OCI-LY3 (cell line): ENCODE results near the gene NGF.

Experiments used
- H2AFZ ChIP-seq: fragments of 200-600, 300-600 bp; shearing (Covaris generic); 2 replicates; pipeline ENCODE4 v1.6.0; 2014; ENCODE audit warnings: antibody characterized with exemption, low read depth, low read length
- H3K27ac ChIP-seq: fragments of 200-600, 300-600 bp; sonication (generic); 2 replicates; pipeline ENCODE4 v1.5.1; 2014; ENCODE audit warnings: mild to moderate bottlenecking, low read length, moderate library complexity, mixed read lengths
- H3K27me3 ChIP-seq: fragments of 200-600, 300-600 bp; sonication (generic); 2 replicates; pipeline ENCODE4 v1.6.1; 2014; ENCODE audit warnings: low read depth, low read length, mixed read lengths
- H3K36me3 ChIP-seq: fragments of 200-600, 300-600 bp; sonication (generic); replicated peaks from 2 replicates; pipeline ENCODE3; 2014; ENCODE audit warnings: low read depth, low read length, mixed read lengths
- H3K4me1 ChIP-seq: fragments of 300-600, 200-600 bp; sonication (generic); 2 replicates; pipeline ENCODE4 v1.6.1; 2014; ENCODE audit warnings: low read length, mixed read lengths
- H3K4me2 ChIP-seq: fragments of 200-600, 300-600 bp; sonication (generic); 2 replicates; pipeline ENCODE4 v1.6.1; 2014; ENCODE audit warnings: low read length, mixed read lengths
- H3K4me3 ChIP-seq: fragments of 300-600, 200-600 bp; sonication (generic); 2 replicates; pipeline ENCODE4 v1.5.1; 2014; ENCODE audit warnings: antibody characterized with exemption, mild to moderate bottlenecking, low read length, moderate library complexity
- H3K79me2 ChIP-seq: fragments of 300-600, 200-600 bp; shearing (Covaris generic); 2 replicates; pipeline ENCODE4 v1.6.1; 2014; ENCODE audit warnings: mild to moderate bottlenecking, low read length, mixed read lengths
- H3K9ac ChIP-seq: fragments of 300-600, 200-600 bp; shearing (Covaris generic); 2 replicates; pipeline ENCODE4 v1.6.0; 2014; ENCODE audit warnings: mild to moderate bottlenecking, low read length, moderate library complexity
- H3K9me3 ChIP-seq: fragments of 200-600, 300-600 bp; shearing (Covaris generic); 2 replicates; pipeline ENCODE4 v1.6.1; 2014; ENCODE audit warnings: low read length, mixed read lengths; ENCODE audit not compliant: insufficient read depth
- H4K20me1 ChIP-seq: fragments of 200-600, 300-600 bp; sonication (generic); 2 replicates; pipeline ENCODE4 v1.6.1; 2016; ENCODE audit warnings: low read length, mixed read lengths; ENCODE audit not compliant: insufficient read depth
- EZH2phosphoT487 ChIP-seq: fragments of 200-600 bp; shearing (Covaris generic); IDR thresholded peaks from 2 replicates; pipeline ENCODE4 v1.6.1; 2018; ENCODE audit warnings: antibody characterized with exemption, mixed run types, low read depth
- TF ChIP-seq, protein P1 (sequence below): fragments of 200-600, 300-600 bp; sonication (generic); IDR thresholded peaks from 2 replicates; pipeline ENCODE4 v1.5.1; 2014; ENCODE audit warnings: antibody characterized with exemption, low read length, low read depth

The NGF gene

DNA sequence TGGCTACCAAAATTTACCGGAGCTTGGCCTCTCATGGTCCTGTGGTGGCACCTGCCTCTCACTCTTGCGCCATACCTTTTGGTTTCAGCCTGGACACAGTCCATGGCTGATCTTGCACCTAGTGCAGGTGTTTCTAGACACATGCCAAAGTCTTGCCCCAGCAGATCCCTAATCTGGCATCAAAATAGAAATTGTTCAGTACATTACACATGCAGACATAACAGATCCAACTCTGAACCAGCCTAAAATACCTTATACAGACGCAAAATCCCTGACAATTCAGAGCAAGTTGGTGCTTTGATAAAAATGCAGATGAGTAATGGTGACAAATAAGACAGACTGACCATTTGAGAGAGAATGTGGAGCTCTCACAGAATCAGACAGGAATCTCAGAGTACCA lies 44.1 kb downstream of the NGF start:
- no peak overlapping the region for H2AFZ ChIP-seq
- TF ChIP-seq, protein P1, sequence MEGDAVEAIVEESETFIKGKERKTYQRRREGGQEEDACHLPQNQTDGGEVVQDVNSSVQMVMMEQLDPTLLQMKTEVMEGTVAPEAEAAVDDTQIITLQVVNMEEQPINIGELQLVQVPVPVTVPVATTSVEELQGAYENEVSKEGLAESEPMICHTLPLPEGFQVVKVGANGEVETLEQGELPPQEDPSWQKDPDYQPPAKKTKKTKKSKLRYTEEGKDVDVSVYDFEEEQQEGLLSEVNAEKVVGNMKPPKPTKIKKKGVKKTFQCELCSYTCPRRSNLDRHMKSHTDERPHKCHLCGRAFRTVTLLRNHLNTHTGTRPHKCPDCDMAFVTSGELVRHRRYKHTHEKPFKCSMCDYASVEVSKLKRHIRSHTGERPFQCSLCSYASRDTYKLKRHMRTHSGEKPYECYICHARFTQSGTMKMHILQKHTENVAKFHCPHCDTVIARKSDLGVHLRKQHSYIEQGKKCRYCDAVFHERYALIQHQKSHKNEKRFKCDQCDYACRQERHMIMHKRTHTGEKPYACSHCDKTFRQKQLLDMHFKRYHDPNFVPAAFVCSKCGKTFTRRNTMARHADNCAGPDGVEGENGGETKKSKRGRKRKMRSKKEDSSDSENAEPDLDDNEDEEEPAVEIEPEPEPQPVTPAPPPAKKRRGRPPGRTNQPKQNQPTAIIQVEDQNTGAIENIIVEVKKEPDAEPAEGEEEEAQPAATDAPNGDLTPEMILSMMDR: no peak
- no peak for TF ChIP-seq EZH2phosphoT487
- H4K20me1 ChIP-seq: no peaks in the 10 kb centered on the region; the same call in 1 of the 2 replicates
- no peaks in the 10 kb centered on the region for H3K36me3 ChIP-seq
- no peak overlapping the region for H3K27ac ChIP-seq
- no peak overlapping the region for H3K4me2 ChIP-seq
- H3K4me3 ChIP-seq: no peak overlapping the region
- no peak overlapping the region for H3K9ac ChIP-seq
- H3K79me2 ChIP-seq: no peaks in the 10 kb centered on the region
- no peaks in the 10 kb centered on the region for H3K9me3 ChIP-seq
- H3K27me3 ChIP-seq: peaks cover 29% of the 10 kb centered on the region
- H3K4me1 ChIP-seq: peaks cover 6% of the 10 kb centered on the region; the same call in 1 of the 2 replicates

DNA sequence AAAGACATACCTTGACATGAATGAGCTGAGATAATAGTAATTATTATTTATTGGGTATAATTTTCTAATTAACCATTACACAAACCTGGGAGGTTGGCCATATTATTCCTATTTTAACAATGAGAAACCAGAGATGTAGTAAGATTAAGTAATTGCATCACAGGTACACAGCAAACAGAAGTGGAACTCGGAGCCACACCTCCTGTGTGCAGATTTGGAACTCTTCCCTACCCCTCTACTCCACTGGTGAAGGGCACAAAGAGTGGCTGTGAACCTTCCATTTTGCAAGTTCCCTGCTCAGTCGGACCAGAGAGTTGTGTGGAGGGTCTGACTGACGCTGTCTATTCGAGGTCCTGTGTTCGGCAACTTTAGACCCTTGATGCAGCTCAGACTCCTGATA lies 45.0 kb downstream of the NGF start:
- H2AFZ ChIP-seq: no peak overlapping the region
- no peaks in the 10 kb centered on the region for H3K79me2 ChIP-seq
- no peak overlapping the region for H3K27ac ChIP-seq
- no peak overlapping the region for H3K4me3 ChIP-seq
- peaks cover 6% of the 10 kb centered on the region; the same call in 1 of the 2 replicates for H3K4me1 ChIP-seq
- no peaks in the 10 kb centered on the region for H3K36me3 ChIP-seq
- H3K4me2 ChIP-seq: no peak overlapping the region
- no peaks in the 10 kb centered on the region; the same call in 1 of the 2 replicates for H4K20me1 ChIP-seq
- no peaks in the 10 kb centered on the region for H3K9me3 ChIP-seq
- H3K27me3 ChIP-seq: peaks cover 27% of the 10 kb centered on the region
- TF ChIP-seq, protein P1: no peak
- TF ChIP-seq EZH2phosphoT487: no peak
- H3K9ac ChIP-seq: no peak overlapping the region

DNA sequence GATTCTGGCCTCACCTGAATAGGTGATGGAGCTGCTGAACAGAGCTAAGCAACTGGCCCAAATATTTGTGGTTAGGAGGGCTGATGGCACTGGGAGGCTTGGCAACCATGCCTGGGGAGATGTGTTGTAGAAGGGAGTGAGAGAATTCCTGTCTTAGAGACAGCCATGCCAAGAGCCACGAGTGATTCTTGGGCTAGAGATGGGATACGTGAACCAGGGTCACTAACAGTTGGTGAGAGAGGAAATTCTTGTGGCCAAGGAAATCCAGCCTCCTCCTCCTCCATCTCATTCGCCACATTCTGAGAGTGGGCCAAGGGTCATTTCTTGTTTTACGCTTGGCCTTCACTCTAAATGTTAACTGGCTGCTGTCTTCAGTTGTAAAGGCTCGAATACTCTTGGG lies 46.3 kb downstream of the NGF start:
- H3K79me2 ChIP-seq: no peaks in the 10 kb centered on the region
- peaks cover 22% of the 10 kb centered on the region for H3K27me3 ChIP-seq
- H2AFZ ChIP-seq: no peak overlapping the region
- H3K4me2 ChIP-seq: no peak overlapping the region
- TF ChIP-seq EZH2phosphoT487: no peak
- TF ChIP-seq, protein P1: no peak
- H3K36me3 ChIP-seq: no peaks in the 10 kb centered on the region
- H3K4me1 ChIP-seq: peaks cover under 1% of the 10 kb centered on the region; the same call in 1 of the 2 replicates
- H3K9me3 ChIP-seq: no peaks in the 10 kb centered on the region
- no peak overlapping the region for H3K27ac ChIP-seq
- no peaks in the 10 kb centered on the region; the same call in 1 of the 2 replicates for H4K20me1 ChIP-seq
- H3K4me3 ChIP-seq: no peak overlapping the region
- H3K9ac ChIP-seq: no peak overlapping the region

DNA sequence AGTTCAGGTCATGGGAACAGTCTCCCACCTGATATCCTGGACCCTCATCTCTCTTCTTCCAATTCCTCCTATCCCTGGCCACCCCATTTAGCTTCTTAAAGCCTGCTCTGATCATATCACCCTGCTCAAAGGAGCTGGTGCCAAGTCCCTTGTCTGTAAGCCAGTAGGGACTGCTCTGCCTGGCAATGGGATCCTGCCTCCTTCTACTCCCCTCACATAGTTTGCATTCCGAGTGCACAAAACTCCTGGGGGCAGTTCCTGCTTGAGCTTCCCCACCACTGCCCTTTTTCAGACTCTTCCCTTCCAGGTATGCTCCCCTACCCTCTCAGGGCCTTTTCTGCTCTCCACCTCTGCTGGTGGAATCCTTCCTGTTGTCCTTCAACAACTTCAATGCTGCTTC lies 48.1 kb downstream of the NGF start:
- H3K9ac ChIP-seq: no peak overlapping the region
- H3K4me1 ChIP-seq: no peaks in the 10 kb centered on the region
- peaks cover 22% of the 10 kb centered on the region for H3K27me3 ChIP-seq
- no peaks in the 10 kb centered on the region for H3K79me2 ChIP-seq
- H3K27ac ChIP-seq: no peak overlapping the region
- no peak overlapping the region for H3K4me3 ChIP-seq
- no peak overlapping the region for H2AFZ ChIP-seq
- H3K36me3 ChIP-seq: no peaks in the 10 kb centered on the region
- no peaks in the 10 kb centered on the region for H4K20me1 ChIP-seq
- H3K9me3 ChIP-seq: no peaks in the 10 kb centered on the region
- no peak overlapping the region for H3K4me2 ChIP-seq
- no peak for TF ChIP-seq EZH2phosphoT487
- TF ChIP-seq, protein P1: no peak
